ENCODE measurements around the gene PUS3.
"Not testable (repeated sequence)": the region's sequence is repeated elsewhere in the genome, so short reads cannot be mapped to it uniquely, and the experiment has no call there.

Gene PUS3

DNA sequence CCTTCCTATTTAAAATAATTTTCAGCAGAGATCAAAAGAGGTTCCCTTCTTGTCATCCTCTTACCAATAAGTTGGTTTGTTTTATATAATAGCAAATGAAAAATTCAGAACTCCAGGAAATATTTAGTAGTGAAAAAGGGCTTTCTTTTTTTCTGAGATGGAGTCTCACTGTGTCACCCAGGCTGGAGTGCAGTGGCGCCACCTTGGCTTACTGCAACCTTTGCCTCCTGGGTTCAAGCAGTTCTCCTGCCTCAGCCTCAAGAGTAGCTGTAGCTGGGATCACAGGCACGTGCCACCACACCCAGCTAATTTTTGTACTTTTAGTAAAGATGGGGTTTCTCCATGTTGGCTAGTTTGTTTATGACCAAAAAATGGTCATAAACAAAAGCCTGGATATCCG lies 11.6 kb upstream of the PUS3 start:
- DNase-seq = not testable (repeated sequence)

DNA sequence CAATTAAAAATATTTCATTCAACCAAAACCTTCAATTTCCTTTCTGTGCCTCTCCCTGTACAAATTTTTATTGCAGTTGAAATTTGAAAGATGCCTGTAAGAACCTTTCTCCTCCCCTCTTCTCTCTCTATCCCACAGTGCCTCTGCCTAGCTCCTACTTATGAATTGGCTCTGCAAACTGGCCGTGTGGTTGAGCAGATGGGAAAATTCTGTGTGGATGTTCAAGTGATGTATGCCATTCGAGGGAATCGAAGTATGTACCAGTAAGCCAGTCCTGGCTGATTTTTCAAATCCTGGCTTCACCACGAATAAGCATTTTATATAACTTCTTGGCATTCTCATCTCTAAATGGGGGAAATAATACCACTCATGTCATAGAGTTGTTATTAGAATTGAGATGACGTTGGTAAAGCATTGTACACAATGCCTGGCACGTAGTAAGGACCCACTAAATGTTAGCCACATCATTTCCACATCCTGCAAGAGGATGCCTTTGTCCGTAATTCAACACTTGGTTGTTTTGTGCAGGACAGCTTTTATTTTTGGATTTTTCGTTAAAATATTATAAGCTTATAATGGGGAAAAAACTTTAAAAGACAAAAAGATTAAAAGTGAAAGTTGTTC lies 7.3 kb upstream of the PUS3 start:
- no peak for DNase-seq

DNA sequence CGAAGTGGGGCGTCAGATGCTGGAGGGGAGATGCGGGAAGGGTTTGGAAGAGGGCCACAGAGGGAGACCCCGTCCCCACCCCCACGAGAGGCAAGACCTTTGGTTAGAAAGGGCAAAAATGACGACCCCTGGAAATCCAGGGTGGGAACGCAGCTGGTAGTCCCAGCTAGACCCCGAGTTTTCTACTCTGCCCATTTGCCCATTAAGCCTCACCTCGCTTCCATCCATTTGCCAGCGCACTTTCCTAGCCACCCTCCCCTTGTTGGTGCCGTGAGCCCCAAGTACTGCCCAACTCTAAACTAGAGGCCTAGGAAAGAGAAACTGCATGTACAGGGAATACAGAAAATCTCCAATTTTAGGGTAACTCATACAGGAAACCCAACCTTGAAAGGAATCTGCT lies 1.7 kb upstream of the PUS3 start:
- DNase-seq = no peak

DNA sequence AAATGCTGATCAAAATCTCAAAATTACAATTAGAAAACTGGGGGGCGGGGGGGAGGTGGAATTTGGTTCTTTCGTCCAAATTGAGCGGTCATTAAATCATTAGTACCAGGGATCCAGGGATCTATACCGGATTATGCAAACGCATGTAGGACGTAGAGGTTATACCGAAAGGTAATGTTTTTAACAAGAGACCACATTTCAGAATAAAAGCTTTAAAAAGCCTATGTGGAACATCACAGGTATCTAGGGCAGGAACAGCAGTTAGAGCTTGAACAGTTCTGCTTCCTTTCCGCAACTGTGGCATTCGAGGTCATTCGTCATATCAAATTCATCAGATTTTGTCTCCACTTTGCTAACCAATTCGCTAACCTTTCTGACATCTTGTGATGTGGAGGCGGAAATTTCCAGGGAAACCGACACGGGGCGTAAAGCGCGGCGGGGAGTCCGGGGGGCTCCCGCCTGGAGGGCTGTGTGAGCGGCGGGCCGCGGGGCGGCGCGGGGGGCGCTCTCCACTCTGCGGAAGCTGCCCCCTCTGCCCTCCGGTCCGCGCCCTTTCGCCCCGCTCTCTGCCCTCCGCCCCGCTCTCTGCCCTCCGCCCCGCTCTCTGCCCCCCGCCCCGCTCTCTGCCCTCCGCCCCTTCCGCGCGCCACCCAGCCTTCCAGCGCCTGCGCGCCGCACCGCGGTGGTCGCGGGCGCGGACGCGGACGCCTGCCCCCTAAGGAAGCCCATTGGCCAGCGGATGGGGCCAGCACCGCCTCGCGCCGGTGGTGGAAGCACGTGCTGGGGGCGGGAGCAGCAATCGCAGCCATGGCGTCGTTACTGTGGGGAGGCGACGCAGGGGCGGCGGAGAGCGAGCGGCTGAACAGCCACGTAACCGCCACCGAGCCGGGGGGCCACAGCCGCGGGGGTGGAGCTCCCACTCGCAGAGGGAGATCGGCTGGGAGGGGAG lies 979 bp upstream of the PUS3 start, which contains the start of gene DDX25:
DDX25 (plus strand) TSS at position 798 of the 949 bp plus-strand sequence; CDS start at position 808, 10 bp downstream.
- no peak for DNase-seq

DNA sequence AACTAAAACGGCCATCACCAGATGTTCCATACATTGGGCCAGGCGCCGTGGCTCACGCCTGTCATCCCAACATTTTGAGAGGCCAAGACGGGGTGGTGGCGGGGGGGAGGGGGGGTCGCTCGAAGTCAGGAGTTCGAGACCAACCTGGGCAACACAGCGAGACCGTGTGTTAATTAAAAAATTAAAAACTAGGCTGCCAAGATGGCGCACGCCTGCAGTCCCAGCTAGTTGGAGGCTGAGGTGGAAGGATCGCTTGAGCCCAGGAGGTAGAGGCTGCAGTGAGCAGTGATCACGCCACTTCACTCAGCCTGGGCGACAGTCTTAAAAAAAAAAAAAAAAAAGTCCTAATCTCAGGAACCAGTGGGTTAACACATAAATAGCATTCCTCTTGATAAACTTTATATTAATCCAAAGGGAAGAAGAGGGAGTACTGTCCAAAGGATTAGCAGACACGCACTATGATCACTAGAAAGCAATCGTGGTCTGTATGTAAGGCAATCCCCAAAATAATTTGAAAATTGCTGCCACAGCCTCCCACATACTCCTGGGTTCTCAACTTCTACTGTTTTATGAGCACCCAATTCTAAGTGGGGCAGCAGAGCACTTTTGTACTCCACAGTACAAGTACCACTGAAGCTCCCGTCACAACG lies 604 bp downstream of the PUS3 start:
- no peak for DNase-seq

DNA sequence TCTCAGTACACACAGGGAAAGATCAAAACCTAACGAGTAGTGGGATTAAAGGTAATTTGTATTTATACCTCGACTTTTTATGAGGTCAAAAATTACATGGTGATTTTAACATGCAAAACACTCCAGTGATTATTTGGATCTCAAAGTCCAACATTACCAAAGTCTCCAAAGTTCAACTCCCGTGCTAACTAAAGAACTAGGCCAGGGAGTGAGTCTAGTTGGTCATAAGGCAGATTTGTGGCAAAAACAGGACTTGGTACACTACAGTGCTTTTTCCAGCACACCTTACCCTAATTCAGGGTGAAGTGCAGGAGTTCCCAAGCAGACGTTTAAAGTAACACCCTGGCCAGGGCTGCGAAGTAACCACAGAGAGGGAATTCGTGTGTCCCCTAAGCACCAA lies 1.1 kb downstream of the PUS3 start:
- no peak for DNase-seq

DNA sequence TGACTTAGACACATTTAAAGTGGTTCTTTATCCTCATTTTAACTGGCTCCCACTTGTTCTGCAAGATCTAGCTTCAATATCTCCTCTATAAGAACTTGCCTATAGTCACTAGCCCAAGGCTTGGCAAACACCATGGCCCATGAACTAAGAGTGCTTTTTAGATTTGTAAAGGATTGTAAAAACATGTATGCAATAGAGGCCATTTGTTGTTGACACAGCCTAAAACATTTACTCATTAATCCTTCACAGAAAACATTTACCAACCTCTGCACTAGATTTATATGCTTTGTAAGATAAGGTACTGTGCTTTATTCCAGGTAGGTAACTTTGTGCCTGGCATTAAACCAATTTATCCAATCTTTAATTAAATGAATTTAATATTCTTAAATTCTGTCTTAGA lies 10.0 kb downstream of the PUS3 start:
- no peak for DNase-seq

DNA sequence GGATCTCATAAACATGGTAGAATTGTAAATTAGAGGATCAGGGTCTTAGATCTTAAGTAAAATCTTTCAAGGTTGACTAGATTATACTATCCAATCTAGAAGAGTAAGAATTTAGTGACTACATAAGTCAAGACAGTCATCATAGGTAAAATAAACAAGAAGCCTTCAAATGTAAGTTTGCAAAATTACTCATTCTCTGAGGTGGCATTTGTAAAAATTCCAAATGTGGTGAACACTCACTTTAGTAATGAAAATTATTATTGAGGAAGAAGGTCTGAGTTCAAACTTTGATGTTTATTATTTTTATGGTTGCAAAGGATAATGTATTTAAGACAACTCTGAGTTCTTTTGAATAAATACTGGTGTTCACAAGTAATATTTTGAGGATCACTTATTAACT lies 10.9 kb downstream of the PUS3 start:
- DNase-seq = no peak

DNA sequence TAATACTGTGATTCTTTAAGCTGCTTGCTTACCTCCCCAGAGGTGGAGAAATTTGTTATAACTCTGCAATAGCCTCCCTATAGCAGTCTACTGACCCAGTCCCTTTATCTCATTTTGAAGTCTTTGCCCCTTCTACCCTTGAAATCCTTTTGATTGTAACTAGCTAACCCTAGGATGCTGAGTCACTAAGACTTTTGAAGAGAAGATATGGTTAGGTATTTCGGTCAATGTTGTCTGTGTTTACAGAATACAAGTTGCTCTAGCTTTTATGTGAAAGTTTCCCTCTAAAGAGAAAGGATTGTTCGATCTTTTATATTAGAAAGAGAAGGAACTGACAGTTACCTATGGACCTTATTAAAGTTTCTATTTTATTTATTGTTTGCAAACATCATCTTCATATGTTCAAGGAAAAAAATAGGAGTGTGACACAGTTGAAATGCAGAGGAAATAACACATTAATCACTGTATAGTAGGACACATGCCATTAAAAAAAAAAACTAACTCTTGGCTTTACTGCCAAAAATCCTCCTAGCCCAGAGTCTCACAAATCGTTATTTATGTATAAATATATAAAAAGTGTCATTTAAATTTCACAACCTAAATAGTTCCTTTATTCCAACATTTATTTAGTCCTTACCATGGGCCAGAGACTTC lies 12.4 kb downstream of the PUS3 start:
- DNase-seq = no peak

DNA sequence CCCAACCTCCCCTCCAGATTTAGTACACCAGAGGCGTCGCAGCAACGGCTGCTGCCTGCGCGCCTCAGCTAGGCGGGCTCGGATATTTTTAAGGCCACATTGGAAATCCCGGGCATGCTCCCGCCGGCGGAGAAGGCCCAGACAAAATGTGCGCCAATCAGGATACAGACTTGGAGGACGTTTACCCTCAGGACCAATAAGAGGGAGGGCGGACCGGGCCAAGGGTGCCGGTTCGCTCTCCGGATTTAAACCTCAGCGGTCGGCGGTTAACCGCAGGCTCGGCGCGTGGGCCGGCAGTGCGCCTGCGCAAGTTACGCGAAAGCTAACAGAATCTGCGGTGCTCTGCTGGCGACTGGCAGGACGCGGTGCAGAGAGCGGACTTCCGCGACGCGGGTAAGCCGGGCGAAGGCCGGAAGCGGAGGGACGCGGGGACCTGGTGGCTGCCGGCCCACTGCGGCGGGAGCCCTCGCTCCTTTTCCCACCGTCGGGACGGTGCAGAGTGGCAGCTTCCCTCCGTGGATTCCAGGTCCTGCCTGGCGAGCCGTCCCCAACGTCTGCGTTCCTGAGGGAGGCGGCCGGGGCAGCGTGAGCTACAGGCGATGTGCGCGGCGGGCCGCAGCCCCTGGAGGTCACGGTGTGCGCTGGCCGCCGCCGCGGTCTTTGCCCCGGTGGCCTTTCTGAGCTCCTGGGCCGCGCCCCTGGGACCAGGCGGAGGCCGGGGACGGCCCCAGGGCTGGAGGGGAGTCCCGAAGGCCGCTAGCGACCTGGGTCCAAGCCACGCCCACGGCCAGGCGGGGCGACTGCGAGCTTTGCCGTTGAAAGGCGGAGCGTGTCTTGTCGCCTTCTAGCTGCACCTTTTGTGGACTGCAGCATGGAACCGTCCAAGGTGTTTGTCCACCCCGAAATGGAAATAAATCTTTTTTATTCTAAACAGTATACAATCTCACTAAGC lies 15.4 kb downstream of the PUS3 start, which contains the start of gene HYLS1:
HYLS1 (plus strand) TSS at position 296 of the 952 bp plus-strand sequence. CDS start 11,701 bp downstream, outside the sequence.
- peak; percentile 88 for DNase-seq

DNA sequence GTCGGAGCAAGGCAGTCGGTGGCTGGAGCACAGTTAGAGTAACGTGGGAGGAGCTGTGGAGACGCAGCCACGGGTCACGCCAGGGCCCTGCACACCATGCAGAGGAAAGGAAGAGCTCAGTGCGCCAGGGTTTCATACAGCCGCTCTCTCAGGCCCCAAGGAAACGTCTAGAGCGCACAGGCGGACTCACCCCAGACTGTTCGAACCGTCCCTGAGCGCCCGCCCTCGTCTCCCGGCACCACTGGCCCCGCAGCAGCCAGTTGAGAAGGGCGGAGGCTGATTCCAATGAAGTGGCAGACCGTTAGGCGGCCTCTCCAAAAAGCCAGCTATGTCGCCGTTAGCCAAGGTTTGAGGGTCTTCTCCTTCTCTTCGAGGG lies 16.0 kb downstream of the PUS3 start:
- no peak for DNase-seq

DNA sequence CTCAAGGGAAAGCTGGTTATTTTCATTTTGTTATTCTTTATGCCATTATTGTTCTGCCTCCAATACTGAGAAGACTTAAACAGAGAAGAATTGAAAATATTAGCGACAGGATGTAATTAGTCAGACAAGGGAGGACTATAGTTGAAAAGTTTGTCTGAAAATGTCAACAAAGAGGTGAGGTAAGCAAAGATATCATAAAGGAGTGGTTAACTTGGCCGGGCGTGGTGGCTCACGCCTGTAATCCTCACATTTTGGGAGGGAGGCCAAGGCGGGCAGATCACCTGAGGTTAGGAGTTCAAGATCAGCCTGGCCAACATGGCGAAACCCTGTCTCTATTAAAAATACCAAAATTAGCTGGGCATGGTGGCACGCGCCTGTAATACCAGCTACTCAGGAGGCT lies 19.6 kb downstream of the PUS3 start:
- DNase-seq = no peak

DNA sequence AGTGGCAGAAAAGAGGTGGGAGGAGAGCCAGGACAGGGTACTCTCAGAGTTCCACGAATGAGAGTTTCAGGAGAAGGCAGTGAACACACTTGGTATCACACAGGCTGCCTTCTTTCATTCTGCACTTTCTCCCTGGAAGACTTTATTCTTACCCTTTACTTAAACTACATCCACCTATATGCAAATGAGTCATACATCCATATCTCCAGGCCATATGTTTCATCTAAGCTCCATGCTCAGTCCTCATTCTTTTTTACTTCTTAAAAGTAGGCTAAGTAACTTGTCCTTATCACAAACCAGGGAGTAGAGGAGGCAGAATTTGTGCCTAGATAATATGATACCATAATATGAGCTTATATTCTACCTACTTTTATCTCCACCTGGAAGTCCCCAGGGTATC lies 21.7 kb downstream of the PUS3 start:
- DNase-seq = no peak

DNA sequence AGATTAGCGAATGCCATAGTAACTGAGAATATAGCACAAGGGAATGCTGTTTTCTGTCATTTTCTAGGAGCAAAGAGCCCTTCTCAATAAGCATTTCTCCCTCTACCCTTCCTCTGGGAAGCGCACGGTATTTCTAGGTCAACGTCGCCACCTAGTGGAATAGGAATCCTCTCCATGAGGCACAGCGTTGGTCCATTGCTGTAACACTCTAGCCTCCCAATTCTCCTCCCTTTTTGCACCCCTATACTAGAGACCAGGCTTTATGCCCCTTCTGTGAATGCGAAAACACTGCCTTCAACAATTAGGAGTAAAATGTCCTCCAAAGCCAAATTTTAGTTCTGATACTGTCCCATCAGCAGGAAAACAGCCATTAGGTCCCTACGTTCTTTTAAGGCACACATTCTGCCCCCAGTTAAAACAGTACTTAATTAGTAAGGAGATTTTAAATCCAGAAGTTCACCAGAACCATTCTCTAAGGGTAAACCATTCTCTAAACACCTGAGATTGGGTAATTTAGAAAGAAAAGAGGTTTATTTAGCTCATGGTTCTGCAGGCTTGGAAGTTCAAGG lies 28.4 kb downstream of the PUS3 start:
- peak; percentile 43 for DNase-seq

DNA sequence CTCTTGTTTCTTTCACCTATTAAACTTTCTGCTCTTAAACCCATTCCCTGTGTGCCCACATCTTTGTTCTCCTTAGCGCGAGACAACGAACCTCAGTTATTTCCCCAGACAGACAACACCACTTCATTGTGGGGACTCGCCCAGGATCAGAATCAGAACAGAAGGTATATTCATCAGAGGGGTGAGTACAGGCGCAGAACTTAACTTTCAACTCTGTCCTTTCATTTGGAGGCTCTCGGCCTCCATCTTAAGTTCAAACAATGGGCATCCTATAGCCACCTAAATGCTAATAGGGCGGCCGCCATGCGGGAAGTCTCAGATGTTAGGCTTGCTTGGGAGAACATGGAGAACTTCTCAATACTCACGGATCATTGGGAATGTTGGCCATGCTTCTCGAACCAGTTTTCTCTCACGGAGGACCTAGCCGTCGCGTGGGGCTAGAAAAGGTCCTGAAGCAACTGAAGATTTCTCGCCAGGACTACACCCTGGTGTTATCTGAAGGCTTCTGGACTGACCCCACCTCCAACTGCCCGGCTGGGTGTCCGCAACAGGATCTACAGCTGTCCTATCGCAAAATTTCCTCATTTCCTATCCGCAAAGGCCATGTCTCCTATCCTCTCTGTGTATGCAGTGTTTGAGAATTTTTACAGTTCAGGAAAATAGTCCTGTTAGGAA lies 29.0 kb downstream of the PUS3 start:
- DNase-seq = no peak

DNA sequence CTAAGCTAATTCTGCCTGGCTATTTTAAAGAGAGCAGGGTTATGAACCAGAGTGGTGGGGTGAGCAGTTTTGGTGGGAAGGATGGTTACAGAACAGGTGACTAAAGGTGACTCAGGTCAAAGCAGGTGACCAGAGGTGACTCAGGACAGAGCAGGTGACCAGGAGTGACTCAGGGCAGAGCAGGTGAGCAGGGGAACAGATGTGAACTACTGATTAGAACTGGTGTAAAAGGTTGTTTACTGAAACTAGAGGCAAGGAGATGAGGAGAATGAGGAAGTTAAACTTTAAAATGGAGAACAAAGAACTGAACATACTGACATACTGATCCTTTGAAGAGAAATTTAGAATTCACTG lies 30.9 kb downstream of the PUS3 start:
- no peak for DNase-seq

DNA sequence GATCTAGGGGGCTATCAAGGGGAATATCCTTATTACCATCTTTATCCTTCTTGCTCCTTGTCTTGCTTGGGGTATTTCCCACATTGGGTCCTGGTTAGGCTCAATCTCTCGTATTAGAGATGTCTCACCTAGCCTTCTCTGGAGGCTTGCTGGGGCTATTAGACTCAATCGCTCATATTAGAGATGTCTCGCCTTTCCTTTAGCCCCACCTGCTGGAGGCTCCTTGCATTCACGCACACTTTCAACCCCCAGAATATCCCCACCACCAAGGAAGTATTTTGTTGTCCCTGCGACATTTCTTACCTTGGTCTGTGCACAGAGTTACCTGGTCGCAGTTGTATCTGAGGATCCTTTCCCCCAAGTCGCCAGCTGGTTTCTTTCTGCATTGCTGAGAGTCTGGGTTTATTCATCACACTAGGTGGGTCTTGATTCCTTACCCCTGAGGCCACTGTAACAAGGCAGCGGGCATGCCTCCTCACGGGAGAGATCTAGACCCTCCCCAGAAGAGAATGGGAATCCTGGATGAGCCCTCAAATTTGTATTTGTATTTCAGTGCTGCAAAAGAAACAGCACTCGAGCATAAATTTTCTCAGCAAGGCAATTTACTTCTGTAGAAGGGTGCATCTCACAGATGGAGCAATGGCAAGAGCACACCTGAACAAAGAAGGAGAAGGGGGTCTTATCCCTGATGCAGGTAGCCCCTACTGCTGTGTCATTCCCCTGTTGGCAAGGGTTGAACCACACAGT lies 31.4 kb downstream of the PUS3 start:
- DNase-seq = no peak

DNA sequence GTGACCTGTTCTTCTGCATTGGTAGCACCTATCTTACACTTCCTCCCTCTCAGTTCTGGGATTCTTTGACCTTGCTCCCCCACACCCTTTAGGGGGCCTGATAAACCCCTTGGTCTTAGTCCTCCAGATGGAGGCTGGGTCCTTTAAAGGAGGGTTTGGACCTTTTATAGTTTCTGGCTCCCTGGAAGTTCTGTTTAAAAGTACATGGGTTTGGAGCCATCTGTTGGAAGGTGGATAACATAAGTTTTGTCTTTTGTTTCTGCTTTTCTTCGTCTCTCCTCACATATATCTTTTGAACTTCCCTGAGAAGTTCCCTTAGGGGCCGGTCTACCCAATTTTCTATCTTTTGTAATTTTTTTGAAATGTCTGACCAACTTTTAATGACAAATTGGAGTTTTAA lies 33.5 kb downstream of the PUS3 start:
- DNase-seq = no peak

DNA sequence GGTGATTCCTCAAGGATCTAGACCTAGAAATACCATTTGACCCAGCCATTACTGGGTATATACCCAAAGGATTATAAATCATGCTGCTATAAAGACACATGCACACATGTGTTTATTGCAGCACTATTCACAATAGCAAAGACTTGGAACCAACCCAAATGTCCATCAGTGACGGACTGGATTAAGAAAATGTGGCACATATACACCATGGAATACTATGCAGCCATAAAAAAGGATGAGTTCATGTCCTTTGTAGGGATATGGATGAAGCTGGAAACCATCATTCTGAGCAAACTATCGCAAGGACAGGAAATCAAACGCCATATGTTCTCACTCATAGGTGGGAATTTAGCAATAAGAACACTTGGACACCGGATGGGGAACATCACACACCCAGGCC lies 37.7 kb downstream of the PUS3 start:
- not testable (repeated sequence) for DNase-seq

DNA sequence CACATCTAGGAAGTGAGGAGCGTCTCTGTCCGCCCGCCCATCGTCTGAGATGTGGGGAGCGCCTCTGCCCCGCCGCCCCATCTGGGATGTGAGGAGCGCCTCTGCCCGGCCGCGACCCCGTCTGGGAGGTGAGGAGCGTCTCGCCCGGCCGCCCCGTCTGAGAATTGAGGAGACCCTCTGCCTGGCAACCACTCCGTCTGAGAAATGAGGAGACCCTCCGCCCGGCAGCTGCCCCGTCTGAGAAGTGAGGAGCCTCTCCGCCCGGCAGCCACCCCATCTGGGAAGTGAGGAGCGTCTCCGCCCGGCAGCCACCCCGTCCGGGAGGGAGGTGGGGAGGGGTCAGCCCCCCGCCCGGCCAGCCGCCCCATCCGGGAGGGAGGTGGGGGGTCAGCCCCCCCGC lies 40.2 kb downstream of the PUS3 start:
- DNase-seq = not testable (repeated sequence)

All from amniotic stem cell (primary cell).